ENCODE data around the gene RCOR2.

DNA sequence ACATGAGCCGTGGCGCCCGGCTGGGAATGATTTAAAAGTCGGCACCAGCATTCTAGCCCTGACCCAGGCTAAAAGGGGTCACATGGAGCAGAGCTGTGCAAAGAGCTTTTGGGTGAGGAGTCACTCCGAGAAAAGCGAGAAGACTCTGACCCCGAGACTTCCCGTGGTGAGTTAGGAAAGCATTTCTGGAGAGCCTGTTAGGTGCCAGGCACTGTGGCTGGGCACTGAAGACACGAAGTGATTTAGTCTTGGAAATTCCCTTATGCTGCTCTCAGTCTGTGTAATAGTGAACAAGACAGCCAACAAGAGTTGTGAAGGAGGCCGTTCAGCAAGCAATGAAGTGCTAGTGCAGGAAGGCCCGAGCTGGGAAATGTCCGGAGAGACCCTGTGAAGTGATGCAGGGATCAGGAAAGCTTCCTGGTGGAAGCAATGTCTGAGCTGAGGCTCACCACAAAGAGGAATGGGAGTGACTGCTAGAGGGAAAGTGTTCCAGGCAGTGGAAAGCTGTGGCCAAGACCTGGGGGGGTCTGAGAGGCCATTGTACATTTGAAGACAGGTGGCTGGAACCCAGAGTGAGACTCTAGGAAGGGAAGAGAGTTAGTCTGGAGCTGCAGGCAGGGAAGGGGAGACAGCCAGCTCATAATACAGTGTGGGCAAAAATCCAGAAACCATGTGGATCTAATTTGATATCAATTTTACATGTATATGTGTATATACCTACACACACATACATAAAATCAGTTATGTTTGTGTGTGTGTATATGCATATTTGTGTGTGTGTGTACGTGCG, 46.4 kb downstream of the RCOR2 start:
- no peak for TF ChIP-seq POLR2A (IDR thresholded peaks at IDR 0.05)
- TF ChIP-seq, protein P1, sequence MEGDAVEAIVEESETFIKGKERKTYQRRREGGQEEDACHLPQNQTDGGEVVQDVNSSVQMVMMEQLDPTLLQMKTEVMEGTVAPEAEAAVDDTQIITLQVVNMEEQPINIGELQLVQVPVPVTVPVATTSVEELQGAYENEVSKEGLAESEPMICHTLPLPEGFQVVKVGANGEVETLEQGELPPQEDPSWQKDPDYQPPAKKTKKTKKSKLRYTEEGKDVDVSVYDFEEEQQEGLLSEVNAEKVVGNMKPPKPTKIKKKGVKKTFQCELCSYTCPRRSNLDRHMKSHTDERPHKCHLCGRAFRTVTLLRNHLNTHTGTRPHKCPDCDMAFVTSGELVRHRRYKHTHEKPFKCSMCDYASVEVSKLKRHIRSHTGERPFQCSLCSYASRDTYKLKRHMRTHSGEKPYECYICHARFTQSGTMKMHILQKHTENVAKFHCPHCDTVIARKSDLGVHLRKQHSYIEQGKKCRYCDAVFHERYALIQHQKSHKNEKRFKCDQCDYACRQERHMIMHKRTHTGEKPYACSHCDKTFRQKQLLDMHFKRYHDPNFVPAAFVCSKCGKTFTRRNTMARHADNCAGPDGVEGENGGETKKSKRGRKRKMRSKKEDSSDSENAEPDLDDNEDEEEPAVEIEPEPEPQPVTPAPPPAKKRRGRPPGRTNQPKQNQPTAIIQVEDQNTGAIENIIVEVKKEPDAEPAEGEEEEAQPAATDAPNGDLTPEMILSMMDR (IDR thresholded peaks at IDR 0.05): no peak

All from adrenal gland (tissue), 5 donors.